GM23338 (cell line): Measurements from ENCODE around the gene PNPLA2.

Experiments
- CTCF ChIP-seq, 2 experiments: fragments of 200-600 bp in 1 of 2; sonication (generic) in 1 of 2; conservative IDR thresholded peaks; 2 replicates each; pipeline versions ENCODE4 v1.5.1 to v1.6.1; 2016 to 2017; ENCODE audit warnings: antibody characterized with exemption in 2 of 2, low read depth in 2 of 2, mild to moderate bottlenecking in 2 of 2, moderate library complexity in 1 of 2
- EZH2 ChIP-seq: fragments of 200-600 bp; sonication (generic); IDR thresholded peaks from one replicate; pipeline ENCODE4 v1.8.0; 2017; ENCODE audit warnings: antibody characterized with exemption, mild to moderate bottlenecking, low read depth; ENCODE audit not compliant: unreplicated experiment
- EZH2phosphoT487 ChIP-seq: fragments of 200-600 bp; sonication (generic); IDR thresholded peaks from one replicate; pipeline ENCODE4 v1.8.1; 2018; ENCODE audit warnings: antibody characterized with exemption; ENCODE audit not compliant: unreplicated experiment
- JUNB ChIP-seq: IDR thresholded peaks from one replicate; pipeline ENCODE4 v1.6.1; 2016; ENCODE audit warnings: antibody characterized with exemption; ENCODE audit not compliant: unreplicated experiment
- POLR2AphosphoS5 ChIP-seq: IDR thresholded peaks from 2 replicates; pipeline ENCODE4 v1.6.1; 2016; ENCODE audit warnings: antibody characterized with exemption, low read depth
- REST ChIP-seq: IDR thresholded peaks from one replicate; pipeline ENCODE4 v1.6.1; 2018; ENCODE audit warnings: antibody characterized with exemption; ENCODE audit not compliant: unreplicated experiment
- STAT1 ChIP-seq: IDR thresholded peaks from one replicate; pipeline ENCODE4 v1.6.1; 2016; ENCODE audit warnings: antibody characterized with exemption; ENCODE audit not compliant: unreplicated experiment
- ZNF114 ChIP-seq: fragments of 250-450 bp; sonication (Bioruptor Pico); IDR thresholded peaks from 2 replicates; pipeline ENCODE4 v1.5.0; 2020; ENCODE audit warnings: mild to moderate bottlenecking, moderate library complexity
- ZNF331 ChIP-seq: fragments of 250-450 bp; sonication (Bioruptor Pico); IDR thresholded peaks from 2 replicates; pipeline ENCODE4 v1.5.0; 2020; ENCODE audit warnings: low read depth, mild to moderate bottlenecking, moderate library complexity
- TF ChIP-seq, protein P1 (sequence below): fragments of 250-450 bp; sonication (Bioruptor Pico); IDR thresholded peaks from 2 replicates; pipeline ENCODE4 v1.5.0; 2020; ENCODE audit warnings: mild to moderate bottlenecking, moderate library complexity

DNA sequence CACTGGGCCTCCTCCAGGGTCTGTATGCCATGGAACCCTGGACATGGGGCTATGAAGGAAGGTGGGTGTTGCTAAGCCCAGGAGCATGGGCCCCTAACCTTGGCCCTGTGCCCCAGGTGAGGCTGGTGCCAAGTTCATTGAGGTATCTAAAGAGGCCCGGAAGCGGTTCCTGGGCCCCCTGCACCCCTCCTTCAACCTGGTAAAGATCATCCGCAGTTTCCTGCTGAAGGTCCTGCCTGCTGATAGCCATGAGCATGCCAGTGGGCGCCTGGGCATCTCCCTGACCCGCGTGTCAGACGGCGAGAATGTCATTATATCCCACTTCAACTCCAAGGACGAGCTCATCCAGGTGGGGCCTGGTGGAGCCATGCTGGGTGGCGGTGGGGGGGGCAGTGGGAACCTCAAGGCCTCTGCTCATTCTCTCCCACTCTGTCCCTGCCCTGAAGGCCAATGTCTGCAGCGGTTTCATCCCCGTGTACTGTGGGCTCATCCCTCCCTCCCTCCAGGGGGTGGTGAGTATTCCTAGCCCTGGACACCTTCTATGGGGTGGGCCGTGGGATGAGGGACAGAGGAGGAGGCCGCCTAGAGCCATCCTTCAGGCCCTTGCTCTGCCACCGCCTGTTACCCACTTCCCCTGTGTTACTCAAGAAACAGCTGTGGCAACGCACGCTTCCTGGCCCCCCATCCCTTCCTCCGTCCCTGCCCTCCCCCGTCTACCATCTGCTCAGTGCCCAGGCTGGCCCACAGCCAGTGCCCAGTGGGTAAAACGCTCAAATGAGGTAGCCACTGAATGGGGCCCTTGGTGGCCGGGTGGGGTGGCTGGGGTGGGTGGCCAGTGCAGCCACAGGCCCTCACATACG, 3.0 kb downstream of the PNPLA2 start:
- TF ChIP-seq POLR2AphosphoS5 (no peak), CTCF (conservative IDR thresholded peaks at IDR 0.05; ENCODE audit: low read depth in 2 of 2) (no peak), STAT1 (no peak), JUNB (no peak), REST (no peak), ZNF114 (CRISPR knock-in tag) (no peak), EZH2 (no peak), EZH2phosphoT487 (no peak), ZNF331 (CRISPR knock-in tag) (no peak)
- TF ChIP-seq, protein P1, sequence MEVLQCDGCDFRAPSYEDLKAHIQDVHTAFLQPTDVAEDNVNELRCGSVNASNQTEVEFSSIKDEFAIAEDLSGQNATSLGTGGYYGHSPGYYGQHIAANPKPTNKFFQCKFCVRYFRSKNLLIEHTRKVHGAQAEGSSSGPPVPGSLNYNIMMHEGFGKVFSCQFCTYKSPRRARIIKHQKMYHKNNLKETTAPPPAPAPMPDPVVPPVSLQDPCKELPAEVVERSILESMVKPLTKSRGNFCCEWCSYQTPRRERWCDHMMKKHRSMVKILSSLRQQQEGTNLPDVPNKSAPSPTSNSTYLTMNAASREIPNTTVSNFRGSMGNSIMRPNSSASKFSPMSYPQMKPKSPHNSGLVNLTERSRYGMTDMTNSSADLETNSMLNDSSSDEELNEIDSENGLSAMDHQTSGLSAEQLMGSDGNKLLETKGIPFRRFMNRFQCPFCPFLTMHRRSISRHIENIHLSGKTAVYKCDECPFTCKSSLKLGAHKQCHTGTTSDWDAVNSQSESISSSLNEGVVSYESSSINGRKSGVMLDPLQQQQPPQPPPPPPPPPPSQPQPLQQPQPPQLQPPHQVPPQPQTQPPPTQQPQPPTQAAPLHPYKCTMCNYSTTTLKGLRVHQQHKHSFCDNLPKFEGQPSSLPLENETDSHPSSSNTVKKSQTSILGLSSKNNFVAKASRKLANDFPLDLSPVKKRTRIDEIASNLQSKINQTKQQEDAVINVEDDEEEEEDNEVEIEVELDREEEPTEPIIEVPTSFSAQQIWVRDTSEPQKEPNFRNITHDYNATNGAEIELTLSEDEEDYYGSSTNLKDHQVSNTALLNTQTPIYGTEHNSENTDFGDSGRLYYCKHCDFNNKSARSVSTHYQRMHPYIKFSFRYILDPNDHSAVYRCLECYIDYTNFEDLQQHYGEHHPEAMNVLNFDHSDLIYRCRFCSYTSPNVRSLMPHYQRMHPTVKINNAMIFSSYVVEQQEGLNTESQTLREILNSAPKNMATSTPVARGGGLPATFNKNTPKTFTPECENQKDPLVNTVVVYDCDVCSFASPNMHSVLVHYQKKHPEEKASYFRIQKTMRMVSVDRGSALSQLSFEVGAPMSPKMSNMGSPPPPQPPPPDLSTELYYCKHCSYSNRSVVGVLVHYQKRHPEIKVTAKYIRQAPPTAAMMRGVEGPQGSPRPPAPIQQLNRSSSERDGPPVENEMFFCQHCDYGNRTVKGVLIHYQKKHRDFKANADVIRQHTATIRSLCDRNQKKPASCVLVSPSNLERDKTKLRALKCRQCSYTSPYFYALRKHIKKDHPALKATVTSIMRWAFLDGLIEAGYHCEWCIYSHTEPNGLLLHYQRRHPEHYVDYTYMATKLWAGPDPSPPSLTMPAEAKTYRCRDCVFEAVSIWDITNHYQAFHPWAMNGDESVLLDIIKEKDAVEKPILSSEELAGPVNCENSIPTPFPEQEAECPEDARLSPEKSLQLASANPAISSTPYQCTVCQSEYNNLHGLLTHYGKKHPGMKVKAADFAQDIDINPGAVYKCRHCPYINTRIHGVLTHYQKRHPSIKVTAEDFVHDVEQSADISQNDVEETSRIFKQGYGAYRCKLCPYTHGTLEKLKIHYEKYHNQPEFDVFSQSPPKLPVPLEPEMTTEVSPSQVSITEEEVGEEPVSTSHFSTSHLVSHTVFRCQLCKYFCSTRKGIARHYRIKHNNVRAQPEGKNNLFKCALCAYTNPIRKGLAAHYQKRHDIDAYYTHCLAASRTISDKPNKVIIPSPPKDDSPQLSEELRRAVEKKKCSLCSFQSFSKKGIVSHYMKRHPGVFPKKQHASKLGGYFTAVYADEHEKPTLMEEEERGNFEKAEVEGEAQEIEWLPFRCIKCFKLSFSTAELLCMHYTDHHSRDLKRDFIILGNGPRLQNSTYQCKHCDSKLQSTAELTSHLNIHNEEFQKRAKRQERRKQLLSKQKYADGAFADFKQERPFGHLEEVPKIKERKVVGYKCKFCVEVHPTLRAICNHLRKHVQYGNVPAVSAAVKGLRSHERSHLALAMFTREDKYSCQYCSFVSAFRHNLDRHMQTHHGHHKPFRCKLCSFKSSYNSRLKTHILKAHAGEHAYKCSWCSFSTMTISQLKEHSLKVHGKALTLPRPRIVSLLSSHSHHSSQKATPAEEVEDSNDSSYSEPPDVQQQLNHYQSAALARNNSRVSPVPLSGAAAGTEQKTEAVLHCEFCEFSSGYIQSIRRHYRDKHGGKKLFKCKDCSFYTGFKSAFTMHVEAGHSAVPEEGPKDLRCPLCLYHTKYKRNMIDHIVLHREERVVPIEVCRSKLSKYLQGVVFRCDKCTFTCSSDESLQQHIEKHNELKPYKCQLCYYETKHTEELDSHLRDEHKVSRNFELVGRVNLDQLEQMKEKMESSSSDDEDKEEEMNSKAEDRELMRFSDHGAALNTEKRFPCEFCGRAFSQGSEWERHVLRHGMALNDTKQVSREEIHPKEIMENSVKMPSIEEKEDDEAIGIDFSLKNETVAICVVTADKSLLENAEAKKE (CRISPR knock-in tag), result no peak
